Transverse colon (tissue), 4 donors: Measurements from ENCODE around the gene KRT1. TPM values are rescaled to one million over a fixed set of nuclear protein-coding genes. Genes with fewer than 3 reads are reported as not detected.

ENCODE experiments used
- DNase-seq: peaks from one replicate; pipeline ENCODE4 v3.0.0-alpha.2; 2019
- H3K27ac ChIP-seq, 4 donors: fragments of 200-600 bp; sonication (generic); 2 replicates each; pipeline ENCODE4 v1.5.1; 2016 to 2018; ENCODE audit warnings: inconsistent platforms in 4 of 4
- H3K27me3 ChIP-seq: fragments of 200-600 bp; sonication (generic); 2 replicates; pipeline ENCODE4 v1.5.1; 2017; ENCODE audit warnings: inconsistent platforms
- H3K36me3 ChIP-seq, 4 donors: fragments of 200-600 bp; sonication (generic); 2 replicates each; pipeline ENCODE4 v1.5.1; 2017 to 2019; ENCODE audit warnings: inconsistent platforms in 4 of 4
- H3K4me1 ChIP-seq, 4 donors: fragments of 200-600 bp; sonication (generic); 2 replicates each; pipeline ENCODE4 v1.5.1; 2017 to 2020; ENCODE audit warnings: inconsistent platforms in 4 of 4
- H3K4me3 ChIP-seq, 4 donors: fragments of 200-600 bp; sonication (generic); 1 replicate in 1 of 4; 2 replicates in 3 of 4; pipeline versions ENCODE4 v1.5.1 to v1.6.1; 2017 to 2019; ENCODE audit warnings: inconsistent platforms in 4 of 4
- H3K9me3 ChIP-seq, 2 donors: fragments of 200-600 bp; sonication (generic); 2 replicates each; pipeline ENCODE4 v1.5.1; 2017 to 2019; ENCODE audit warnings: inconsistent platforms in 2 of 2
- CTCF ChIP-seq, 5 experiments: fragments of 200-600 bp in 3 of 5; fragments of 450-650 bp in 2 of 5; sonication (generic) in 3 of 5; IDR thresholded peaks; 1 replicate in 2 of 5; 2 replicates in 3 of 5; pipeline ENCODE4 v1.5.1; 2016 to 2017; ENCODE audit warnings: antibody characterized with exemption in 5 of 5, inconsistent platforms in 3 of 5, mild to moderate bottlenecking in 2 of 5, moderate library complexity in 1 of 5
- EP300 ChIP-seq: sonication (generic); formaldehyde crosslinking; IDR thresholded peaks from one replicate; pipeline ENCODE4 v1.6.1; 2017; ENCODE audit warnings: antibody characterized with exemption, low read depth
- POLR2A ChIP-seq: fragments of 450-650 bp; IDR thresholded peaks from one replicate; pipeline ENCODE4 v1.6.1; 2016; ENCODE audit warnings: antibody characterized with exemption, mild to moderate bottlenecking, moderate library complexity
- POLR2AphosphoS5 ChIP-seq, 3 donors: sonication (generic); formaldehyde crosslinking; IDR thresholded peaks; one replicate each; pipeline ENCODE4 v1.6.1; 2016; ENCODE audit warnings: antibody characterized with exemption in 3 of 3
- WGBS, 2 donors: methylation state at CpG; one replicate each; pipeline ENCODE4 v1.1.5; 2018; ENCODE audit warnings: low coverage in 1 of 2; 5-methylcytosine and 5-hydroxymethylcytosine counted together
- in situ Hi-C, 4 donors: fragments of 200-750 bp; cut with MboI; loops; one replicate each; pipeline versions ENCODE4 v1.15.0 to v1.15.1; 2017; ENCODE audit warnings: low sequenced_read_pairs in 3 of 4, low pct_ligation_motif_present in 1 of 4, low pct_unique_long_range_greater_than_20kb in 1 of 4
- intact Hi-C: fragments of 100-400 bp; cut with DNase I; formaldehyde crosslinking; loops from one replicate; pipeline ENCODE4 v1.15.1; 2023; ENCODE audit warnings: low total_unique reads
- total RNA-seq, 4 donors: library from RNA; depleted of rRNA; stranded (reverse); fragments of >200 nt; gene quantifications; one replicate each; pipeline ENCODE4 v1.1.0, GENCODE V29; 2016

The KRT1 gene
- total RNA-seq, 4 donors from 2014 or later: not detected

DNA sequence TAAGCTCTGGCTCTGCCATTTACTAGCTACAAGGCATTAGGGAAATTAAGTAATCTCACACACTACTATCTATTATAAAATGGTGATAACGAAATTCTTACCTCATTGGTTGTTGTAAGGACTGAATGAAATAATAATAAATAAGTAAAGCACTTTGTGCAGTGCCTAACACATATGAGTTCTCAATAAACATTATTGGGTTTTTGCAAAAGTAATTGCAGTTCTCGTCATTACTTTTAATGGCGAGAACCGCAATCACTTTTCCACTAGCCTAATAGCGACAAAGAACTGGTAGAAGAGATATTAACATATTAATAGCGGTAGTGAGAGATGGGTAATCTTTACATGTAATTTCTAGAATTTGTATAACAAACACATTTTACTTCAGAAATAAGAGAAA is 13.9 kb upstream of the KRT1 start:
- intact Hi-C loops (no loop called here), in situ Hi-C loops (no loop called here)
- no peaks in the 10 kb centered on the region for H3K9me3 ChIP-seq
- H3K27me3 ChIP-seq: peaks cover 64% of the 10 kb centered on the region
- no peaks in the 10 kb centered on the region for H3K36me3 ChIP-seq
- TF ChIP-seq EP300: no peak
- no peak for TF ChIP-seq CTCF (IDR thresholded peaks at IDR 0.05)
- TF ChIP-seq POLR2AphosphoS5 (IDR thresholded peaks at IDR 0.05): no peak
- TF ChIP-seq POLR2A: no peak
- peaks cover 0 to 11% (median 8%) of the 10 kb centered on the region in 4 donors for H3K4me1 ChIP-seq
- H3K4me3 ChIP-seq: no peak overlapping the region
- WGBS, 2 donors: 85 to 87% methylated on average over 6 of the region's 6 CpGs
- no peak overlapping the region for H3K27ac ChIP-seq
- DNase-seq: no peak

DNA sequence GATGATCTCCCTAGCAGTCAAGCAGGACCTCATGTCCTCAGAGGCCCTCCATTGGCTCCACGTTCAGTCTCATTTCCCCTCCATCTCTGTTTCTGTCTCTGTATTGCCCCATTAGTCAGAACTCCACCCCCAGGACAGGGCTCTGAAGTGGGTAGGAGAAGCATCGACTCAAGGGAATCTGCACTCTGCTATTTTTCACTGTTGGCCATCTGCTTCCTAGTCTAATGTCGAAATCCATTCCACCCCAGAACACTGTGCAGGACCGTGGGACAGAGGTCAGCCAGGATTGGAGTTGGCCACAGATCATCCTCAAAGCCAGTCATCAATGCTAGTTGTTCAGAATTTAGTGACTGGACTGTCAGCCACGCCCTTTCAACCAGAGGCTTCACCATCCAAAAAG is 13.1 kb upstream of the KRT1 start:
- H3K4me3 ChIP-seq: no peak overlapping the region
- in situ Hi-C loops: no loop called here
- 58 to 63% methylated on average over 2 to 5 of the region's 5 CpGs for WGBS, 2 donors
- intact Hi-C loops: no loop called here
- H3K4me1 ChIP-seq: peaks cover 0 to 11% (median 8%) of the 10 kb centered on the region in 4 donors
- H3K9me3 ChIP-seq: no peaks in the 10 kb centered on the region
- TF ChIP-seq POLR2A (no peak), POLR2AphosphoS5 (IDR thresholded peaks at IDR 0.05) (no peak), EP300 (no peak), CTCF (IDR thresholded peaks at IDR 0.05) (no peak)
- DNase-seq: no peak
- H3K27me3 ChIP-seq: peaks cover 66% of the 10 kb centered on the region
- no peaks in the 10 kb centered on the region for H3K36me3 ChIP-seq
- no peak overlapping the region for H3K27ac ChIP-seq

DNA sequence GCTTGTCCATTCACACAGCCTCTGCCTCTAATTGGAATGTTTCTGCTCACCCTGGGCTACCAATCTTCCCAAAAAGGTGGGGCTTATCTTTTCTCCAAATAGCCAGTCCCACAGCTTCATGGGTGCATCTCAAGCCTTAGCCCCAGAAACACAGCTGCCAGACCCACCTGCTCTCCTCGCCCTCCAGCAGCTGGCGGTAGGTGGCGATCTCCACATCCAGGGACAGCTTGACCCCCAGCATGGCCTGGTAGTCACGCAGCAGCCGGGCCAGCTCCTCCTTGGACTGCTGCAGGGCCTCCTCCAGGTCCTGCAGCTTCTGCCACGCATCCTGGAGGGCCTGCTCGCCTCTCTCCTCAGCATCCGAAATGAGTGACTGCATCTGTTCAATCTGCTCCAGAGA is 12.0 kb upstream of the KRT1 start:
- Histone ChIP-seq H3K36me3 (no peaks in the 10 kb centered on the region), H3K27me3 (peaks cover 56% of the 10 kb centered on the region), H3K27ac (no peak overlapping the region), H3K9me3 (no peaks in the 10 kb centered on the region), H3K4me3 (no peak overlapping the region), H3K4me1 (peaks cover 0 to 11% (median 8%) of the 10 kb centered on the region in 4 donors)
- in situ Hi-C loops: no loop called here
- TF ChIP-seq CTCF (IDR thresholded peaks at IDR 0.05): no peak
- WGBS, 2 donors: 85% methylated on average over 8 of the region's 8 CpGs; no CpG with 5 or more reads in 1 of the 2 donors
- DNase-seq: no peak
- intact Hi-C loops: no loop called here

DNA sequence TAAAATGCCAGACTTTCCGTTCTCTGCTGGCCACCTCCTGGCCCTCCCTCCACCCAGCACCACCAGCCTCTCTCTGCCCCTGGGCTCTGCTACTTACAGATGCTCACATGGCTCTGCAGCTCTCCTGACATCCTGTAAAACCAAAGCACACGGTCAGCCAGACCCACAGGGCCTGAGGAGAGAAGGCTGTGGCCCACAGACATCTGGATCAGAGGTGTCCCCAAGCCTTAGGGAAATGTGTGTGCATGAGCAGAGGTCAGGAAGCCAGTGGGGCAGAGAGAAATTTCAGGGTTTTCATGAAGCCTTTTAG is 11.6 kb upstream of the KRT1 start:
- no peak for DNase-seq
- in situ Hi-C loops (no loop called here), intact Hi-C loops (no loop called here)
- TF ChIP-seq POLR2A: no peak
- no peak for TF ChIP-seq POLR2AphosphoS5 (IDR thresholded peaks at IDR 0.05)
- no peak for TF ChIP-seq CTCF (IDR thresholded peaks at IDR 0.05)
- no peak for TF ChIP-seq EP300
- WGBS, 2 donors: 0 to 53% methylated on average over 1 to 2 of the region's 2 CpGs
- Histone ChIP-seq H3K9me3 (no peaks in the 10 kb centered on the region), H3K4me1 (peaks cover 0 to 11% (median 8%) of the 10 kb centered on the region in 4 donors), H3K4me3 (no peak overlapping the region), H3K27ac (no peak overlapping the region), H3K27me3 (peaks cover 54% of the 10 kb centered on the region), H3K36me3 (no peaks in the 10 kb centered on the region)
